ENCODE measurements around the gene FRAS1. TPM values are rescaled to one million over a fixed set of nuclear protein-coding genes. Genes with fewer than 3 reads are reported as not detected.
"Not testable (repeated sequence)": the region's sequence is repeated elsewhere in the genome, so short reads cannot be mapped to it uniquely, and the experiment has no call there.

The FRAS1 gene
- total and polyA plus RNA-seq, 8 donors, result 15.3 to 48.9 (median 40.4) TPM

DNA sequence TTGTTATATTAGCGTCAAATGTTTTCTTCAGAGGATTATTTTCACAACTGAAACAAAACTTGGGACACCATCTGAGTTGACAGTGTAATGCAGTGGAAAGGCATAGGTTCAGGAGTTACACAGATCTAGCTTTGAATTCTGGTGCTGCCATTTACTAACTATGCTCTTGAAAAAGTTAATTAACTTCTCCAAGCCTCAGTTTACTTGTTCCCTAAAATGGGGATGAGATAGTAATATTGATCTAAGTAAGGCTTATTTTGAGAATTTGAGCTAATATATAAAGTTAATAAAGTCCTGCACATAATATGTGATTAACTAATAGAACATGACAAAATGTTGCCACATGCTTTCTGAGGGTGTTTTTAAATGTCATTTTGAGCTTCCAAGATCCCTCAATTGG is 112.6 kb downstream of the FRAS1 start:
- no peaks in the 10 kb centered on the region for H3K27me3 ChIP-seq
- H3K9me3 ChIP-seq, result no peaks in the 10 kb centered on the region
- intact Hi-C loops (cut with DNase I), result no loop called here
- H3K4me3 ChIP-seq, result no peak overlapping the region
- no peak for ATAC-seq
- H3K36me3 ChIP-seq, result no peaks in the 10 kb centered on the region
- H3K4me1 ChIP-seq, result no peaks in the 10 kb centered on the region
- H3K27ac ChIP-seq, result no peak overlapping the region
- no peak for DNase-seq
- TF ChIP-seq, protein P1, sequence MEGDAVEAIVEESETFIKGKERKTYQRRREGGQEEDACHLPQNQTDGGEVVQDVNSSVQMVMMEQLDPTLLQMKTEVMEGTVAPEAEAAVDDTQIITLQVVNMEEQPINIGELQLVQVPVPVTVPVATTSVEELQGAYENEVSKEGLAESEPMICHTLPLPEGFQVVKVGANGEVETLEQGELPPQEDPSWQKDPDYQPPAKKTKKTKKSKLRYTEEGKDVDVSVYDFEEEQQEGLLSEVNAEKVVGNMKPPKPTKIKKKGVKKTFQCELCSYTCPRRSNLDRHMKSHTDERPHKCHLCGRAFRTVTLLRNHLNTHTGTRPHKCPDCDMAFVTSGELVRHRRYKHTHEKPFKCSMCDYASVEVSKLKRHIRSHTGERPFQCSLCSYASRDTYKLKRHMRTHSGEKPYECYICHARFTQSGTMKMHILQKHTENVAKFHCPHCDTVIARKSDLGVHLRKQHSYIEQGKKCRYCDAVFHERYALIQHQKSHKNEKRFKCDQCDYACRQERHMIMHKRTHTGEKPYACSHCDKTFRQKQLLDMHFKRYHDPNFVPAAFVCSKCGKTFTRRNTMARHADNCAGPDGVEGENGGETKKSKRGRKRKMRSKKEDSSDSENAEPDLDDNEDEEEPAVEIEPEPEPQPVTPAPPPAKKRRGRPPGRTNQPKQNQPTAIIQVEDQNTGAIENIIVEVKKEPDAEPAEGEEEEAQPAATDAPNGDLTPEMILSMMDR (IDR thresholded peaks at IDR 0.05), result no peak

DNA sequence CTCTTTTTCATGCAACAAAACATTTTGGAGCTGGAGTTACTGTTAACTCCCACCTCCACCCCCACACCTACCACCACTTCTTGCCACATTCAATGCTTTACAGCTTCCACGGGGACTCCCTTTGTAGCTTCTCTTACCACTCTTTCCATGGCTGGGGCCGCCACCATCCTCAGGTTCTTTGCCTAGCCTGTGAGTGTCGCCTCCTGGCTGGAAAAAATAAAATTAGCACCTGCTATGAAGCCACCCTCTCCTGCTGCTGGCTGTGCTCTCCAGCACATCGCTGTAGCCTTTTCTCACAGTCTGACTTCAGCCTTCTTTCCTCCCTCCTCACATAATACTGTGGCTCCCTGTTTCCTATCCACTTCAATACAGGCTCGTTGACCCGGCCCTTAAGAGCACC is 114.4 kb downstream of the FRAS1 start:
- Histone ChIP-seq H3K36me3 (no peaks in the 10 kb centered on the region), H3K4me1 (no peaks in the 10 kb centered on the region), H3K4me3 (no peak overlapping the region), H3K27me3 (no peaks in the 10 kb centered on the region), H3K27ac (no peak overlapping the region), H3K9me3 (no peaks in the 10 kb centered on the region)
- TF ChIP-seq, protein P1 (IDR thresholded peaks at IDR 0.05), result no peak
- intact Hi-C loops (cut with DNase I), result no loop called here
- DNase-seq (no peak), ATAC-seq (no peak)

DNA sequence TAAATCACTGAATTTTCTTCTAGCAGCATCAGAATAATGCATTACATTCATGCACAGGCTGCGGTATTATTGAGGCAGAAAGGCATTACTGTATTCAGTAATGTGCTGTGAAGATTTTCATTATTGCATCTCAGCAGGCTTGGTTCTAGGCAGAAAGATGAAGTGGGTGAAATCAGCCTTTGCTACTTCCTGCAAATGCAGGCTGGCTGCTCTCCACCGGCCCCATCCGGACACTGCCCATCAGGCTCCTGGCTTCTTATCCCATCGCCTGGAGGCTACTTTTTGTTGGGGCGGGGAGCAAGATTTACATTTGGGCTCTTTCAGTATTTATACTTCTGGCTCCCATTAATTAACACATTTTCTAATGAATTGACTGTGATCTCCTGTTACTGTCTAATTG is 117.8 kb downstream of the FRAS1 start:
- Histone ChIP-seq H3K27me3 (no peaks in the 10 kb centered on the region), H3K27ac (no peak overlapping the region), H3K36me3 (no peaks in the 10 kb centered on the region), H3K4me3 (no peak overlapping the region), H3K9me3 (no peaks in the 10 kb centered on the region), H3K4me1 (no peaks in the 10 kb centered on the region)
- DNase-seq (no peak), ATAC-seq (no peak)
- TF ChIP-seq, protein P1 (IDR thresholded peaks at IDR 0.05), result no peak
- intact Hi-C loops (cut with DNase I), result no loop called here

DNA sequence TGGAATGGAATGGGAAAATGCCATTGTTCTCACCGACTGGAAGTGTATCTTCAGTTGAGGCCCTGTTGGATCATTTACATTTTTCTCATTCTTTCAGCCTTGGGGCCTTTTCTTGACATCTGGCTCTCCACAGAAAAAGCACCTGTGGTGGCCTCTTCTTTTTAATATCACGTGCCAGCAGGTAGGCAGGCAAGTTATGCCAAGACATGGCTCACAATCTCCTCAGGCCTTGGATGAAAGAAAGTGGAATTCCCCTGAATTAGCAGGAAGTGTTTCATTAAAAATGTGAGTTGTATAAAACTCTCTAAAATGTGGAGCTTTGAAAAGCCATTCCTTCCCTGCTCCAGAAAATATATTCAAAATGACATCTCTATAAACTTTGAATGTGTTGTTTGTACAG is 122.1 kb downstream of the FRAS1 start:
- no peak overlapping the region for H3K27ac ChIP-seq
- ATAC-seq (no peak), DNase-seq (no peak)
- H3K9me3 ChIP-seq, result peaks cover 0 to 4% of the 10 kb centered on the region in 2 donors
- H3K4me1 ChIP-seq, result no peaks in the 10 kb centered on the region
- no peak overlapping the region for H3K4me3 ChIP-seq
- TF ChIP-seq, protein P1 (IDR thresholded peaks at IDR 0.05), result no peak
- intact Hi-C loops (cut with DNase I), result no loop called here
- no peaks in the 10 kb centered on the region for H3K27me3 ChIP-seq
- no peaks in the 10 kb centered on the region for H3K36me3 ChIP-seq

DNA sequence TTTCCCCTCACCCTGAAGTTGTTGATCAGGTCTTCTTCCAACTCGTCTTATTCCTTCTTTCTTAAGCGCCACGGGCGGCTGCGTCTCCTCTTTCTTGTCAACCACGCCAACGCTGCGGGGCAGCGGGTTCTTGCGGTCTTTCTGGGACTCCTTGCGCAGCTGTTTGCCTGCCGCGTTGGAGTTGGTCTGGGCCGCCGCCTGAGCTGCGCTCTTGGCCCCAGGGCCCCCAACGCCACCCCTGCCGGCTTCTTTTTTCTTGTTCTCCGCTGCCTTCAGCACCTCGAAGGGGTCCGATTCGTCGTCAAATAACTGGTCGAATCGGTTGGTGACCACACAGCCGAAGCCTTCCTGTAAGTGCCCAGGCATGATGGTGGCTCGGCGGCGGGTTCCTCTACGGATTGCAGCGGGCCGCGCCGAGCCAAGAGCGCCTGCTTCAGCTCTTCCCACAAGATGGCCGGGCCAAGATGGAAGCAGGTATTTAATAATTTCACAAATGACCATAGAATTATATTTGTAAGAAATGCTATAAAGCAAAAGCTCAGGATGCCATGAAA is 124.6 kb downstream of the FRAS1 start:
- H3K4me3 ChIP-seq; ATAC-seq; H3K27ac ChIP-seq; intact Hi-C loops (cut with DNase I); H3K36me3 ChIP-seq; H3K4me1 ChIP-seq; H3K9me3 ChIP-seq; H3K27me3 ChIP-seq: not testable (repeated sequence)
- peak in 1 of 4 donors; percentile 66 for DNase-seq

DNA sequence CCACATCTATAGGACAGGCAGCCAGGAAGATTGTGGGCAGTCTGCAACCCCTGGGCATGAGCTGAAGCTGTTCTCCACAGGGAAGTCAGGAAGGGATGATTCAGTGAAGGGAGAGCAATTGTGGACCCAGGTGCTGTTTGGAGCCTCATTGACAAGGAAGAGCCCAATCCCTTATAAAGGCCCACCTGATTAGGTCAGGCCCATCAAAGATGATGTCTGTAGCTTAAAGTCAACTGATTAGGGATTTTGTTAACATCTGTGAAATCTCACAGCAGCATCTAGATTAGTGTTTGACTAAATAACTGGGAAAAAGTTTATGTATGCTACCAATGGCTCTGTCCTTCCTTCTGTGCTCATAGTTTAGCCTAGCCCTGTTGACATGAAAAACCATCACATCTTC is 127.5 kb downstream of the FRAS1 start:
- ATAC-seq (no peak), DNase-seq (no peak)
- intact Hi-C loops (cut with DNase I), result no loop called here
- Histone ChIP-seq H3K9me3 (peaks cover 0 to 4% of the 10 kb centered on the region in 2 donors), H3K4me1 (no peaks in the 10 kb centered on the region), H3K4me3 (no peak overlapping the region), H3K27me3 (no peaks in the 10 kb centered on the region), H3K36me3 (no peaks in the 10 kb centered on the region), H3K27ac (no peak overlapping the region)
- TF ChIP-seq, protein P1 (IDR thresholded peaks at IDR 0.05), result no peak
